K562 (cell line): ENCODE measurements around the gene TRIM27. TPM values are rescaled to one million over a fixed set of nuclear protein-coding genes. Genes with fewer than 3 reads are reported as not detected.

ENCODE experiments used
- CSDE1 ChIP-seq, 2 experiments: fragments of 450-650 bp; IDR thresholded peaks; 2 replicates each; pipeline ENCODE4 v1.6.1; 2016; ENCODE audit warnings: mild to moderate bottlenecking in 1 of 2
- ETS1 ChIP-seq: conservative IDR thresholded peaks from 2 replicates; pipeline ENCODE4 v1.6.1; 2011; ENCODE audit warnings: low read depth, mild to moderate bottlenecking, low read length; ENCODE audit not compliant: control insufficient read depth
- FOXA1 ChIP-seq: fragments of 450-650 bp; IDR thresholded peaks from 2 replicates; pipeline ENCODE4 v1.6.1; 2016; ENCODE audit warnings: mild to moderate bottlenecking, borderline replicate concordance
- LARP7 ChIP-seq: fragments of 450-650 bp; IDR thresholded peaks from 2 replicates; pipeline ENCODE4 v1.6.1; 2016
- MAFG ChIP-seq: fragments of 450-650 bp; conservative IDR thresholded peaks from 2 replicates; pipeline ENCODE4 v1.6.1; 2016; ENCODE audit warnings: missing genetic modification characterization, missing compliant biosample characterization
- ZBED1 ChIP-seq: IDR thresholded peaks from 2 replicates; pipeline ENCODE4 v1.6.1; 2014
- ZBTB40 ChIP-seq, 2 experiments: fragments of 450-650 bp in 1 of 2; sonication (generic) in 1 of 2; formaldehyde crosslinking in 1 of 2; IDR thresholded peaks; 2 replicates each; pipeline versions ENCODE4 v1.7.1 to v1.9.0; 2016 to 2022; ENCODE audit warnings: inconsistent platforms in 1 of 2, mild to moderate bottlenecking in 1 of 2, missing genetic modification reagents in 1 of 2
- polyA plus RNA-seq, 8 experiments: library from polyadenylated mRNA; depleted of rRNA in 4 of 8; stranded (reverse) in 5 of 8; unstranded in 3 of 8; fragments of >200 nt; fragmentation: Nextera tagmentation in 2 of 8; fragmentation: Illumina TruSeq in 1 of 8; extraction: Ambion mirVana in 2 of 8; extraction: Trizol in 1 of 8; gene quantifications; 2 replicates each; pipeline versions ENCODE4 v1.2.1 to v1.2.3, GENCODE V29; 2011 to 2014; ENCODE audit warnings: inconsistent platforms in 1 of 8, missing spikeins in 1 of 8
- total RNA-seq, 7 experiments: library from RNA; depleted of rRNA in 6 of 7; stranded (reverse); fragments of >200 nt in 6 of 7; fragmentation: Illumina TruSeq in 2 of 7; extraction: Trizol in 2 of 7; gene quantifications; 2 replicates each; pipeline versions ENCODE4 v1.2.1 to v1.2.3, GENCODE V29; 2011 to 2021; ENCODE audit warnings: low replicate concordance in 1 of 7
- TF ChIP-seq, protein P1 (sequence below): fragments of 450-650 bp; IDR thresholded peaks from 2 replicates; pipeline ENCODE4 v1.6.1; 2014; ENCODE audit warnings: low read depth, mild to moderate bottlenecking, moderate library complexity, borderline replicate concordance

TRIM27 gene
- total and polyA plus RNA-seq, 9 of the 15 experiments (the other 6 are each of a cell fraction or from before 2014, with no cell fraction given): 37.7 to 235 (median 122) TPM

DNA sequence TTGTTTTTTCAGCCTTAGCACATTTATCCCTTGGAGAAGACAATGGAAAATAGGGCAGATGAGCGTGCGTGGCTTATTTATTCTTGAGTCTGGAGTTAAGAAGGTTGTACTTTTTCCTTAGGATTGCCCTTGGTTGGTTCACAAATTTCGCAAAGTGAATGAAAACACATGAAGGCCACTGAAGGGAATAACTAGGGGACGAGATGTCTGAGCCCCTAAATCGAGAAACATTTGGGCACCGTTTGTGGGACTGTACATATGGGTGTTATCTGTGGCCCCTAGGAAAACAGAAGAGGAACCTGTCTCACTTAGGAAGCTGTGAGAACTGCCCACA, 19.4 kb upstream of the TRIM27 start (continued):
- no peak for TF ChIP-seq ZBTB40 (IDR thresholded peaks at IDR 0.05)
- no peak for TF ChIP-seq ZBTB40 (CRISPR knock-in tag; IDR thresholded peaks at IDR 0.05)
- TF ChIP-seq, protein P1, sequence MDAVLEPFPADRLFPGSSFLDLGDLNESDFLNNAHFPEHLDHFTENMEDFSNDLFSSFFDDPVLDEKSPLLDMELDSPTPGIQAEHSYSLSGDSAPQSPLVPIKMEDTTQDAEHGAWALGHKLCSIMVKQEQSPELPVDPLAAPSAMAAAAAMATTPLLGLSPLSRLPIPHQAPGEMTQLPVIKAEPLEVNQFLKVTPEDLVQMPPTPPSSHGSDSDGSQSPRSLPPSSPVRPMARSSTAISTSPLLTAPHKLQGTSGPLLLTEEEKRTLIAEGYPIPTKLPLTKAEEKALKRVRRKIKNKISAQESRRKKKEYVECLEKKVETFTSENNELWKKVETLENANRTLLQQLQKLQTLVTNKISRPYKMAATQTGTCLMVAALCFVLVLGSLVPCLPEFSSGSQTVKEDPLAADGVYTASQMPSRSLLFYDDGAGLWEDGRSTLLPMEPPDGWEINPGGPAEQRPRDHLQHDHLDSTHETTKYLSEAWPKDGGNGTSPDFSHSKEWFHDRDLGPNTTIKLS: 0 out of 2 replicates have a peak, but pooled peaks have one; percentile 36
- TF ChIP-seq ZBED1: no peak
- TF ChIP-seq LARP7: no peak
- peak in 1 of 2 experiments; percentile 52; a peak in 1 of 4 replicates for TF ChIP-seq CSDE1 (IDR thresholded peaks at IDR 0.05)
- TF ChIP-seq ETS1: no peak
- no peak for TF ChIP-seq FOXA1
- no peak for TF ChIP-seq MAFG (tag)
